HepG2 (cell line): ENCODE measurements around the gene TNIP3. TPM values are rescaled to one million over a fixed set of nuclear protein-coding genes. Genes with fewer than 3 reads are reported as not detected.

Experiments used
- ATAC-seq: fragments of 200-7000 bp; cut with Tn5 transposase; 3 replicates; pipeline ENCODE4 v1.9.1; 2020; ENCODE audit warnings: mild to moderate bottlenecking, moderate library complexity
- BruUV-seq: library from RNA; stranded (reverse); fragments of 400-500 nt; replicated peaks from 2 replicates; lab custom pipeline; 2021; lab: Mats Ljungman, UMichigan
- CTCF ChIA-PET: fragments of 300-600 bp; formaldehyde crosslinking; extraction: SDS; loops from one replicate; lab custom pipeline; 2021; ENCODE audit warnings: low total read pairs, inconsistent platforms, low intra/inter-chr PET ratio; lab: Yijun Ruan, JAX
- POLR2A ChIA-PET: fragments of 350-600 bp; sonication (Branson Sonifier 250); formaldehyde crosslinking; loops from one replicate; lab custom pipeline; 2020; ENCODE audit warnings: antibody characterized with exemption, inconsistent platforms; lab: Yijun Ruan, JAX
- DNase-seq: peaks from one replicate; pipeline ENCODE4 v3.0.0-alpha.2; 2015; ENCODE audit warnings: low spot score
- FAIRE-seq: peaks from 3 replicates; lab custom pipeline; 2011; peaks lifted over from hg19 to GRCh38; lab: Jason Lieb, UNC
- H2AFZ ChIP-seq: one replicate; pipeline ENCODE4 v1.6.1; 2011; ENCODE audit warnings: low read length, inconsistent platforms
- H3K27ac ChIP-seq: fragments of 300-600 bp; 3 replicates; pipeline ENCODE4 v1.8.0; 2011; ENCODE audit warnings: mixed run types, mild to moderate bottlenecking, mixed read lengths, low read length, inconsistent platforms; ENCODE audit not compliant: insufficient read depth; ENCODE audit errors: extremely low read length
- H3K27me3 ChIP-seq, 2 experiments: fragments of 200-600 bp in 1 of 2; 2 replicates in 1 of 2; 3 replicates in 1 of 2; pipeline versions ENCODE4 v1.6.0 to v1.8.0; 2011; ENCODE audit warnings: low read length in 2 of 2, mild to moderate bottlenecking in 2 of 2, moderate library complexity in 2 of 2, inconsistent platforms in 1 of 2; ENCODE audit not compliant: insufficient read depth in 2 of 2, control insufficient read depth in 1 of 2
- H3K36me3 ChIP-seq, 2 experiments: fragments of 200-600 bp in 1 of 2; replicated peaks in 1 of 2; 2 replicates in 1 of 2; 3 replicates in 1 of 2; pipeline versions ENCODE4 v1.5.1 to v1.8.0; 2011; ENCODE audit warnings: low read length in 2 of 2, inconsistent platforms in 1 of 2; ENCODE audit not compliant: insufficient read depth in 2 of 2, control insufficient read depth in 1 of 2
- H3K4me1 ChIP-seq: 2 replicates; pipeline ENCODE4 v1.5.1; 2012; ENCODE audit warnings: low read length, inconsistent platforms; ENCODE audit not compliant: insufficient read depth
- H3K4me2 ChIP-seq: 2 replicates; pipeline ENCODE4 v1.6.0; 2011; ENCODE audit warnings: low read depth, low read length, inconsistent platforms
- H3K4me3 ChIP-seq, 3 experiments: fragments of 200-600 bp in 1 of 3; sonication (generic), shearing (Covaris generic) in 1 of 3; replicated peaks in 1 of 3; 2 replicates each; pipeline ENCODE4 v1.5.1; 2011 to 2016; ENCODE audit warnings: low read length in 3 of 3, inconsistent platforms in 2 of 3, low read depth in 2 of 3, mild to moderate bottlenecking in 2 of 3, control low read depth in 1 of 3, mixed read lengths in 1 of 3; ENCODE audit not compliant: insufficient read depth in 1 of 3
- H3K79me2 ChIP-seq: one replicate; pipeline ENCODE4 v1.6.1; 2011; ENCODE audit warnings: low read length, inconsistent platforms; ENCODE audit not compliant: insufficient read depth
- H3K9ac ChIP-seq: 2 replicates; pipeline ENCODE4 v1.6.0; 2011; ENCODE audit warnings: mild to moderate bottlenecking, low read depth, low read length, inconsistent platforms; ENCODE audit not compliant: insufficient read depth
- H3K9me3 ChIP-seq: 2 replicates; pipeline ENCODE4 v1.5.1; 2012; ENCODE audit warnings: mild to moderate bottlenecking, low read length
- H4K20me1 ChIP-seq: 2 replicates; pipeline ENCODE4 v1.6.0; 2011; ENCODE audit warnings: inconsistent platforms, mild to moderate bottlenecking, low read length, moderate library complexity; ENCODE audit not compliant: insufficient read depth
- FOSL1 ChIP-seq: sonication (generic); formaldehyde crosslinking; IDR thresholded peaks from 2 replicates; pipeline ENCODE4 v1.9.0; 2021; ENCODE audit warnings: missing genetic modification reagents, borderline replicate concordance
- RORA ChIP-seq: sonication (generic); formaldehyde crosslinking; IDR thresholded peaks from 2 replicates; pipeline ENCODE4 v1.5.0; 2020; ENCODE audit warnings: mild to moderate bottlenecking, missing genetic modification reagents, moderate library complexity
- ZNF724P ChIP-seq: sonication (generic); formaldehyde crosslinking; IDR thresholded peaks from 2 replicates; pipeline ENCODE4 v1.8.0; 2022; ENCODE audit warnings: missing genetic modification reagents, borderline replicate concordance
- ZNF773 ChIP-seq: sonication (generic); formaldehyde crosslinking; IDR thresholded peaks from 2 replicates; pipeline ENCODE4 v1.4.0; 2020; ENCODE audit warnings: missing genetic modification reagents, borderline replicate concordance
- in situ Hi-C: cut with HindIII; loops from 2 replicates; pipeline ENCODE4 v1.10.0; 2017; ENCODE audit warnings: low pct_unique_long_range_greater_than_20kb; ENCODE audit not compliant: extremely low pct_ligation_motif_present
- intact Hi-C: fragments of 100-400 bp; cut with micrococcal nuclease; formaldehyde crosslinking; loops from one replicate; pipeline ENCODE4 v1.10.0; 2022; ENCODE audit not compliant: unreplicated experiment
- polyA plus RNA-seq, 8 experiments: library from polyadenylated mRNA; depleted of rRNA in 3 of 8; stranded (reverse) in 7 of 8; unstranded in 1 of 8; fragments of >200 nt; fragmentation: Illumina TruSeq in 4 of 8; extraction: Trizol in 4 of 8; gene quantifications; 2 replicates each; pipeline versions ENCODE4 v1.2.1 to v1.2.3, GENCODE V29; 2011 to 2016; ENCODE audit warnings: low read depth in 4 of 8, missing spikeins in 1 of 8, mixed read lengths in 1 of 8; ENCODE audit not compliant: insufficient read depth in 1 of 8
- total RNA-seq, 5 experiments: library from RNA; depleted of rRNA; stranded (reverse); fragments of >200 nt; fragmentation: Illumina TruSeq; extraction: Trizol; gene quantifications; 2 replicates each; pipeline ENCODE4 v1.2.3, GENCODE V29; 2016; ENCODE audit warnings: low read depth in 1 of 5
- TF ChIP-seq, protein P1 (sequence below): sonication (generic); formaldehyde crosslinking; IDR thresholded peaks from one replicate; pipeline ENCODE4 v1.5.1; 2020; ENCODE audit warnings: mild to moderate bottlenecking, missing genetic modification reagents; ENCODE audit errors: not compliant biosample characterization
- TF ChIP-seq, protein P2 (sequence below): sonication (generic); formaldehyde crosslinking; IDR thresholded peaks from 2 replicates; pipeline ENCODE4 v1.9.0; 2022; ENCODE audit warnings: missing genetic modification reagents, mild to moderate bottlenecking, borderline replicate concordance
- TF ChIP-seq, protein P3 (sequence below): fragments of 450-650 bp; IDR thresholded peaks from 2 replicates; pipeline ENCODE4 v1.6.1; 2017

Gene TNIP3
- total and polyA plus RNA-seq, 2 of the 13 experiments (the other 11 are each of a cell fraction or from before 2014, with no cell fraction given): not detected

DNA sequence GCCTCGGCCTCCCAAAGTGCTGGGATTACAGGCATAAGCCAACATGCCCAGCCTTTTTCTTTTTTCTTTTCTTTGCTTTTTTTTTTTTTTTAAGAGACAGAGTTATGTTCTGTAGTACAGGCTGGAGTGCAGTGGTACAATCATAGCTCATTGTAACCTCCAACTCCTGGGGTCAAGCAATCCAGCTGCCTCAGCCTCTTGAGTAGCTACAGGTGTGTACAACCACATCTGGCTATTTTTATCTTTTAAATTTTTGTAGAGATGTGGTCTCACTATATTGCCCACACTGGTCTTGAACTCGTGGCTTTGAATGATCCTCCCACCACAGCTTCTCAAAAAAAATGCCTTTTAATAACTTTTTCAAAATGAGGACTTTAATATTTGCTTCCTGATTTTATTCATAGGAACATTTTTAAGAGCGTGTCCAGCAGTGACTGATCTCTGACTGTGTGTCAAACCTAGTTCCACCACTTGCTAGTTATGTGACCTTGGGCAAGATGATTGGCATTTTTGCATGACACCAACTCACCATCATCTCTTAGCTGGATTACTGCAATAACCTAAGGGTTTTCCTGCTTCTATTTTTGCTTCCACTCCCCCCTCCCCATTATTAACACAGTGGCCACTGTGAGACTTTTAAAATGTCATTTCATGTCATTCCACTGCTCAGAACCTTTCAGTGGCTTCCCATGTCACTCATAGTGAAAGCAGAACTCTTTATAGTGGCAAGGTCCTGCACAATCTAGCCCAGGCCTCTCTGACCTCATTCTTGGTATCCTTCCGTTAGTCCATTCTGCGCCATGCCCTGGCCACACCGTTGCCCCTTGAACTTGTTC, 4.5 kb upstream of the TNIP3 start (continued):
- TF ChIP-seq, protein P1, sequence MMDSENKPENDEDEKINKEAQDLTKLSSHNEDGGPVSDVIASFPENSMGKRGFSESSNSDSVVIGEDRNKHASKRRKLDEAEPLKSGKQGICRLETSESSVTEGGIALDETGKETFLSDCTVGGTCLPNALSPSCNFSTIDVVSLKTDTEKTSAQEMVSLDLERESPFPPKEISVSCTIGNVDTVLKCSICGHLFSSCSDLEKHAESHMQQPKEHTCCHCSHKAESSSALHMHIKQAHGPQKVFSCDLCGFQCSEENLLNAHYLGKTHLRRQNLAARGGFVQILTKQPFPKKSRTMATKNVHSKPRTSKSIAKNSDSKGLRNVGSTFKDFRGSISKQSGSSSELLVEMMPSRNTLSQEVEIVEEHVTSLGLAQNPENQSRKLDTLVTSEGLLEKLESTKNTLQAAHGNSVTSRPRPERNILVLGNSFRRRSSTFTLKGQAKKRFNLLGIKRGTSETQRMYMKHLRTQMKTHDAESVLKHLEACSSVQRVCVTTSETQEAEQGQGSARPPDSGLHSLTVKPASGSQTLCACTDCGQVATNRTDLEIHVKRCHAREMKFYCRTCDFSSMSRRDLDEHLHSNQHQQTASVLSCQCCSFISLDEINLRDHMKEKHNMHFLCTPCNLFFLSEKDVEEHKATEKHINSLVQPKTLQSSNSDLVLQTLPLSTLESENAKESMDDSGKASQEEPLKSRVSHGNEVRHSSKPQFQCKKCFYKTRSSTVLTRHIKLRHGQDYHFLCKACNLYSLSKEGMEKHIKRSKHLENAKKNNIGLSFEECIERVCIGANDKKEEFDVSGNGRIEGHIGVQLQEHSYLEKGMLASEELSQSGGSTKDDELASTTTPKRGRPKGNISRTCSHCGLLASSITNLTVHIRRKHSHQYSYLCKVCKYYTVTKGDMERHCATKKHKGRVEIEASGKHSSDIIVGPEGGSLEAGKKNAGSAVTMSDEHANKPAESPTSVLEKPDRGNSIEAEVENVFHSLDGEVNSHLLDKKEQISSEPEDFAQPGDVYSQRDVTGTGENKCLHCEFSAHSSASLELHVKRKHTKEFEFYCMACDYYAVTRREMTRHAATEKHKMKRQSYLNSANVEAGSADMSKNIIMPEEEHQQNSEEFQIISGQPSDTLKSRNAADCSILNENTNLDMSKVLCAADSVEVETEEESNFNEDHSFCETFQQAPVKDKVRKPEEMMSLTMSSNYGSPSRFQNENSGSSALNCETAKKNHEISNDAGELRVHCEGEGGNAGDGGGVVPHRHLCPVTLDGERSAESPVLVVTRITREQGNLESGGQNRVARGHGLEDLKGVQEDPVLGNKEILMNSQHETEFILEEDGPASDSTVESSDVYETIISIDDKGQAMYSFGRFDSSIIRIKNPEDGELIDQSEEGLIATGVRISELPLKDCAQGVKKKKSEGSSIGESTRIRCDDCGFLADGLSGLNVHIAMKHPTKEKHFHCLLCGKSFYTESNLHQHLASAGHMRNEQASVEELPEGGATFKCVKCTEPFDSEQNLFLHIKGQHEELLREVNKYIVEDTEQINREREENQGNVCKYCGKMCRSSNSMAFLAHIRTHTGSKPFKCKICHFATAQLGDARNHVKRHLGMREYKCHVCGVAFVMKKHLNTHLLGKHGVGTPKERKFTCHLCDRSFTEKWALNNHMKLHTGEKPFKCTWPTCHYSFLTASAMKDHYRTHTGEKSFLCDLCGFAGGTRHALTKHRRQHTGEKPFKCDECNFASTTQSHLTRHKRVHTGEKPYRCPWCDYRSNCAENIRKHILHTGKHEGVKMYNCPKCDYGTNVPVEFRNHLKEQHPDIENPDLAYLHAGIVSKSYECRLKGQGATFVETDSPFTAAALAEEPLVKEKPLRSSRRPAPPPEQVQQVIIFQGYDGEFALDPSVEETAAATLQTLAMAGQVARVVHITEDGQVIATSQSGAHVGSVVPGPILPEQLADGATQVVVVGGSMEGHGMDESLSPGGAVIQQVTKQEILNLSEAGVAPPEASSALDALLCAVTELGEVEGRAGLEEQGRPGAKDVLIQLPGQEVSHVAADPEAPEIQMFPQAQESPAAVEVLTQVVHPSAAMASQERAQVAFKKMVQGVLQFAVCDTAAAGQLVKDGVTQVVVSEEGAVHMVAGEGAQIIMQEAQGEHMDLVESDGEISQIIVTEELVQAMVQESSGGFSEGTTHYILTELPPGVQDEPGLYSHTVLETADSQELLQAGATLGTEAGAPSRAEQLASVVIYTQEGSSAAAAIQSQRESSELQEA (CRISPR knock-in tag): no peak
- no peak for TF ChIP-seq ZNF773 (CRISPR knock-in tag)

DNA sequence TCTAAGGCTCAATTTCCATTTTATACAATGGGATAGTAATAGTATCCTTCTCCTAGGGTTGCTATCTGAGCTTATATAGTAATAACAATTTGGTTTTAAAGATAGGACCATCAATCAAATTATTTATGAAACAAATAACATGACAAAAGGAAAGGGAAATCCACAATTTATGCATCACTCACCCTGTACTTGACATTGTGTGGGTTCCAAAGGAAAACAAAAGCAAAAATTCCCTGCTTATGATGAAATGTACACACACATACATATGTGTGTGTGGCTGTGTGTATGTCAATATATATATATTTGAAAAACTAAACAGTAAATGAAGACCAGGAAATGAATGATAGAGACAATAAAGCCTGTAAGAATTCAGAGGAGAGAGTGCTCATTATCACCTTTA, 2.9 kb upstream of the TNIP3 start:
- no TSS peak for BruUV-seq
- no peaks in the 10 kb centered on the region for H3K79me2 ChIP-seq
- H3K9ac ChIP-seq: no peak overlapping the region
- ChIA-PET CTCF (no interaction called here), POLR2A (no interaction called here)
- in situ Hi-C loops (no loop called here), intact Hi-C loops (no loop called here)
- no peak for FAIRE-seq
- DNase-seq: no peak
- no peaks in the 10 kb centered on the region for H3K27me3 ChIP-seq
- H2AFZ ChIP-seq: no peak overlapping the region
- no peaks in the 10 kb centered on the region for H4K20me1 ChIP-seq
- no peaks in the 10 kb centered on the region for H3K36me3 ChIP-seq
- H3K4me3 ChIP-seq: no peak overlapping the region
- no peaks in the 10 kb centered on the region for H3K4me1 ChIP-seq
- no peak for ATAC-seq
- no peak overlapping the region for H3K27ac ChIP-seq
- no peaks in the 10 kb centered on the region for H3K9me3 ChIP-seq
- no peak overlapping the region for H3K4me2 ChIP-seq
- no peak for TF ChIP-seq FOSL1 (CRISPR knock-in tag)
- TF ChIP-seq ZNF724P: no peak
- no peak for TF ChIP-seq RORA
- TF ChIP-seq, protein P2, sequence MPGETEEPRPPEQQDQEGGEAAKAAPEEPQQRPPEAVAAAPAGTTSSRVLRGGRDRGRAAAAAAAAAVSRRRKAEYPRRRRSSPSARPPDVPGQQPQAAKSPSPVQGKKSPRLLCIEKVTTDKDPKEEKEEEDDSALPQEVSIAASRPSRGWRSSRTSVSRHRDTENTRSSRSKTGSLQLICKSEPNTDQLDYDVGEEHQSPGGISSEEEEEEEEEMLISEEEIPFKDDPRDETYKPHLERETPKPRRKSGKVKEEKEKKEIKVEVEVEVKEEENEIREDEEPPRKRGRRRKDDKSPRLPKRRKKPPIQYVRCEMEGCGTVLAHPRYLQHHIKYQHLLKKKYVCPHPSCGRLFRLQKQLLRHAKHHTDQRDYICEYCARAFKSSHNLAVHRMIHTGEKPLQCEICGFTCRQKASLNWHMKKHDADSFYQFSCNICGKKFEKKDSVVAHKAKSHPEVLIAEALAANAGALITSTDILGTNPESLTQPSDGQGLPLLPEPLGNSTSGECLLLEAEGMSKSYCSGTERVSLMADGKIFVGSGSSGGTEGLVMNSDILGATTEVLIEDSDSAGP: no peak
- TF ChIP-seq, protein P3, sequence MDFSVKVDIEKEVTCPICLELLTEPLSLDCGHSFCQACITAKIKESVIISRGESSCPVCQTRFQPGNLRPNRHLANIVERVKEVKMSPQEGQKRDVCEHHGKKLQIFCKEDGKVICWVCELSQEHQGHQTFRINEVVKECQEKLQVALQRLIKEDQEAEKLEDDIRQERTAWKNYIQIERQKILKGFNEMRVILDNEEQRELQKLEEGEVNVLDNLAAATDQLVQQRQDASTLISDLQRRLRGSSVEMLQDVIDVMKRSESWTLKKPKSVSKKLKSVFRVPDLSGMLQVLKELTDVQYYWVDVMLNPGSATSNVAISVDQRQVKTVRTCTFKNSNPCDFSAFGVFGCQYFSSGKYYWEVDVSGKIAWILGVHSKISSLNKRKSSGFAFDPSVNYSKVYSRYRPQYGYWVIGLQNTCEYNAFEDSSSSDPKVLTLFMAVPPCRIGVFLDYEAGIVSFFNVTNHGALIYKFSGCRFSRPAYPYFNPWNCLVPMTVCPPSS: no peak
